Endothelial cell of umbilical vein (primary cell): ENCODE results near the gene S100A4. TPM values are rescaled to one million over a fixed set of nuclear protein-coding genes. Genes with fewer than 3 reads are reported as not detected.

Source experiments
- BruUV-seq: library from RNA; stranded (reverse); fragments of 400-500 nt; replicated peaks from 2 replicates; lab custom pipeline; 2021; lab: Mats Ljungman, UMichigan
- CTCF ChIA-PET: fragments of 300-600, 350-600 bp; sonication (Branson Sonifier 250); formaldehyde crosslinking; loops from one replicate; lab custom pipeline; 2021; ENCODE audit warnings: antibody characterized with exemption, inconsistent platforms; lab: Charles Lee
- POLR2A ChIA-PET: fragments of 300-600, 350-600 bp; sonication (Branson Sonifier 250); formaldehyde crosslinking; loops from one replicate; lab custom pipeline; 2021; ENCODE audit warnings: antibody characterized with exemption, inconsistent platforms; lab: Charles Lee
- DNase-seq: peaks from one replicate; pipeline ENCODE4 v3.0.0-alpha.2; 2011; ENCODE audit warnings: low read depth, low spot score
- FAIRE-seq: peaks from 2 replicates; lab custom pipeline; 2011; peaks lifted over from hg19 to GRCh38; lab: Jason Lieb, UNC
- H2AFZ ChIP-seq: 2 replicates; pipeline ENCODE4 v1.6.0; 2012; ENCODE audit warnings: low read depth, low read length, control low read depth, inconsistent platforms
- H3K27ac ChIP-seq: 2 replicates; pipeline ENCODE4 v1.5.1; 2011; ENCODE audit warnings: low read depth, mild to moderate bottlenecking, control low read depth, low read length, moderate library complexity; ENCODE audit not compliant: insufficient read depth
- H3K27me3 ChIP-seq, 2 experiments: 2 replicates each; pipeline versions ENCODE4 v1.6.0 to v1.6.1; 2011; ENCODE audit warnings: low read length in 2 of 2, mixed read lengths in 1 of 2; ENCODE audit not compliant: control insufficient read depth in 2 of 2, insufficient read depth in 2 of 2
- H3K36me3 ChIP-seq, 2 experiments: 2 replicates in 1 of 2; 3 replicates in 1 of 2; pipeline ENCODE4 v1.5.1; 2011; ENCODE audit warnings: low read length in 2 of 2, mild to moderate bottlenecking in 1 of 2, moderate library complexity in 1 of 2; ENCODE audit not compliant: control insufficient read depth in 2 of 2, insufficient read depth in 2 of 2; ENCODE audit errors: extremely low read depth in 1 of 2
- H3K4me1 ChIP-seq: 3 replicates; pipeline ENCODE4 v1.5.1; 2011; ENCODE audit warnings: mild to moderate bottlenecking, low read length; ENCODE audit not compliant: control insufficient read depth, insufficient read depth; ENCODE audit errors: extremely low read depth
- H3K4me2 ChIP-seq: 2 replicates; pipeline ENCODE4 v1.6.1; 2011; ENCODE audit warnings: low read length, control low read depth, mixed read lengths; ENCODE audit not compliant: insufficient read depth
- H3K4me3 ChIP-seq, 3 experiments: fragments of 200-600 bp in 1 of 3; sonication (generic), shearing (Covaris generic) in 1 of 3; replicated peaks in 1 of 3; 2 replicates each; pipeline ENCODE4 v1.5.1; 2011 to 2016; ENCODE audit warnings: control low read depth in 3 of 3, low read length in 3 of 3, mild to moderate bottlenecking in 2 of 3, inconsistent platforms in 1 of 3, low read depth in 1 of 3, moderate library complexity in 1 of 3; ENCODE audit not compliant: insufficient read depth in 1 of 3
- H3K79me2 ChIP-seq: 2 replicates; pipeline ENCODE4 v1.6.0; 2012; ENCODE audit warnings: low read length, inconsistent platforms; ENCODE audit not compliant: control insufficient read depth, insufficient read depth
- H3K9ac ChIP-seq: replicated peaks from 2 replicates; pipeline ENCODE3; 2011; ENCODE audit warnings: low read length, control low read depth; ENCODE audit not compliant: insufficient read depth; ENCODE audit errors: extremely low read depth
- H3K9me1 ChIP-seq: replicated peaks from 3 replicates; pipeline ENCODE4 v1.6.0; 2011; ENCODE audit warnings: mild to moderate bottlenecking, low read length; ENCODE audit not compliant: control insufficient read depth, insufficient read depth; ENCODE audit errors: extremely low read depth
- H3K9me3 ChIP-seq: replicated peaks from 2 replicates; pipeline ENCODE4 v1.5.1; 2012; ENCODE audit warnings: low read length, inconsistent platforms; ENCODE audit not compliant: control insufficient read depth, insufficient read depth
- H4K20me1 ChIP-seq: replicated peaks from 2 replicates; pipeline ENCODE3; 2011; ENCODE audit warnings: mild to moderate bottlenecking, low read length; ENCODE audit not compliant: control insufficient read depth, insufficient read depth; ENCODE audit errors: extremely low read depth
- CTCF ChIP-seq, 2 donors: IDR thresholded peaks; 1 replicate in 1 of 2; 2 replicates in 1 of 2; pipeline ENCODE4 v1.5.1; 2011; ENCODE audit warnings: low read length in 2 of 2, mild to moderate bottlenecking in 2 of 2, moderate library complexity in 2 of 2, control low read depth in 1 of 2, inconsistent platforms in 1 of 2, low read depth in 1 of 2; ENCODE audit not compliant: insufficient read depth in 1 of 2; ENCODE audit errors: extremely low read depth in 1 of 2
- EZH2 ChIP-seq: IDR thresholded peaks from 2 replicates; pipeline ENCODE4 v1.6.1; 2012; ENCODE audit warnings: borderline replicate concordance, low read depth, mild to moderate bottlenecking, moderate library complexity, low read length, inconsistent platforms; ENCODE audit not compliant: severe bottlenecking
- FOS ChIP-seq: IDR thresholded peaks from 2 replicates; pipeline ENCODE4 v1.6.1; 2011; ENCODE audit warnings: mild to moderate bottlenecking, low read length, moderate library complexity, borderline replicate concordance; ENCODE audit not compliant: insufficient read depth
- GATA2 ChIP-seq: IDR thresholded peaks from 2 replicates; pipeline ENCODE4 v1.7.0; 2011; ENCODE audit warnings: low read depth, mild to moderate bottlenecking, moderate library complexity, mixed read lengths, low read length; ENCODE audit not compliant: insufficient read length, insufficient read depth
- JUN ChIP-seq: IDR thresholded peaks from 2 replicates; pipeline ENCODE4 v1.6.1; 2011; ENCODE audit warnings: borderline replicate concordance, low read depth; ENCODE audit not compliant: insufficient read length, insufficient read depth
- MYC ChIP-seq: IDR thresholded peaks from one replicate; pipeline ENCODE4 v1.6.1; 2011; ENCODE audit warnings: mild to moderate bottlenecking, low read depth, low read length
- POLR2A ChIP-seq: IDR thresholded peaks from 2 replicates; pipeline ENCODE4 v1.6.1; 2012; ENCODE audit warnings: low read depth, mild to moderate bottlenecking, control low read depth, low read length
- POLR2AphosphoS5 ChIP-seq: IDR thresholded peaks from 2 replicates; pipeline ENCODE4 v1.6.1; 2012; ENCODE audit warnings: low read depth, mild to moderate bottlenecking, control low read depth, low read length, moderate library complexity; ENCODE audit not compliant: insufficient read depth
- dilution Hi-C: fragments of 300-500 bp; cut with MboI; formaldehyde crosslinking; loops from one replicate; pipeline ENCODE4 v1.15.0; 2019; ENCODE audit warnings: low sequenced_read_pairs; ENCODE audit not compliant: extremely low pct_ligation_motif_present
- intact Hi-C: fragments of 100-400 bp; cut with micrococcal nuclease; formaldehyde crosslinking; loops from one replicate; pipeline ENCODE4 v1.10.0; 2022
- polyA plus RNA-seq, 4 experiments: library from polyadenylated mRNA; depleted of rRNA in 3 of 4; stranded (reverse) in 3 of 4; unstranded in 1 of 4; fragments of >200 nt; gene quantifications; 2 replicates each; pipeline versions ENCODE4 v1.2.1 to v1.2.3, GENCODE V29; 2011 to 2012; ENCODE audit warnings: missing spikeins in 1 of 4
- total RNA-seq: library from RNA; stranded (reverse); gene quantifications from 2 replicates; pipeline ENCODE4 v1.2.3, GENCODE V29; 2021
- TF ChIP-seq, protein P1 (sequence below): IDR thresholded peaks from 2 replicates; pipeline ENCODE4 v1.6.1; 2011; ENCODE audit not compliant: insufficient read depth, insufficient read length

The S100A4 gene
- total and polyA plus RNA-seq, 2 donors (not counting 3 experiments of a cell fraction or from before 2014, with no cell fraction given), result 1.1 TPM; not detected in 1

- H3K4me1 ChIP-seq, result peaks cover 12% of the 10 kb centered on the region
- POLR2A ChIA-PET, result no interaction called here
- no peak overlapping the region for H3K9ac ChIP-seq
- no peaks in the 10 kb centered on the region for H3K9me1 ChIP-seq
- H3K9me3 ChIP-seq, result no peaks in the 10 kb centered on the region
- no peak overlapping the region for H3K27ac ChIP-seq
- H2AFZ ChIP-seq, result no peak overlapping the region
- no peaks in the 10 kb centered on the region for H3K79me2 ChIP-seq
- no peaks in the 10 kb centered on the region for H3K36me3 ChIP-seq
- CTCF ChIA-PET, result interaction anchor here (1.5 to 4.5 kb wide), 3 partner anchors 10 to 51 kb away, joined by 5 to 25 read pairs (median 13); no protein-coding TSS in a partner anchor
- no TSS peak for BruUV-seq
- no peak for DNase-seq
- H4K20me1 ChIP-seq, result no peaks in the 10 kb centered on the region
- H3K4me3 ChIP-seq, result no peak overlapping the region
- dilution Hi-C loops, result no loop called here
- no peak overlapping the region for H3K4me2 ChIP-seq
- intact Hi-C loops, result no loop called here
- no peaks in the 10 kb centered on the region for H3K27me3 ChIP-seq
- no peak for FAIRE-seq
- TF ChIP-seq FOS (no peak), POLR2AphosphoS5 (no peak), MYC (no peak), EZH2 (no peak), JUN (no peak), CTCF (IDR thresholded peaks at IDR 0.05; ENCODE audit: extremely low read depth in 1 of 2, insufficient read depth in 1 of 2, low read depth in 1 of 2, low read length in 2 of 2) (no peak), POLR2A (no peak), GATA2 (no peak)
- TF ChIP-seq, protein P1, sequence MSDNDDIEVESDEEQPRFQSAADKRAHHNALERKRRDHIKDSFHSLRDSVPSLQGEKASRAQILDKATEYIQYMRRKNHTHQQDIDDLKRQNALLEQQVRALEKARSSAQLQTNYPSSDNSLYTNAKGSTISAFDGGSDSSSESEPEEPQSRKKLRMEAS, result no peak
Observed at GRCh38 chr1:153561466-153561985, 15.9 kb upstream of the S100A4 start.
